Epithelial cell of esophagus (primary cell): Measurements from ENCODE around the gene HS6ST2.

Experiments
- DNase-seq: peaks from one replicate; pipeline ENCODE4 v3.0.0; 2010; ENCODE audit warnings: low read depth
- H3K4me3 ChIP-seq: 2 replicates; pipeline ENCODE4 v1.5.1; 2011; ENCODE audit warnings: mild to moderate bottlenecking, low read length, control low read depth
- TF ChIP-seq, protein P1 (sequence below): IDR thresholded peaks from 2 replicates; pipeline ENCODE4 v1.5.1; 2011; ENCODE audit warnings: low read depth, mild to moderate bottlenecking, low read length, control low read depth, inconsistent platforms; ENCODE audit not compliant: insufficient read depth; ENCODE audit errors: missing control alignments

Gene HS6ST2

DNA sequence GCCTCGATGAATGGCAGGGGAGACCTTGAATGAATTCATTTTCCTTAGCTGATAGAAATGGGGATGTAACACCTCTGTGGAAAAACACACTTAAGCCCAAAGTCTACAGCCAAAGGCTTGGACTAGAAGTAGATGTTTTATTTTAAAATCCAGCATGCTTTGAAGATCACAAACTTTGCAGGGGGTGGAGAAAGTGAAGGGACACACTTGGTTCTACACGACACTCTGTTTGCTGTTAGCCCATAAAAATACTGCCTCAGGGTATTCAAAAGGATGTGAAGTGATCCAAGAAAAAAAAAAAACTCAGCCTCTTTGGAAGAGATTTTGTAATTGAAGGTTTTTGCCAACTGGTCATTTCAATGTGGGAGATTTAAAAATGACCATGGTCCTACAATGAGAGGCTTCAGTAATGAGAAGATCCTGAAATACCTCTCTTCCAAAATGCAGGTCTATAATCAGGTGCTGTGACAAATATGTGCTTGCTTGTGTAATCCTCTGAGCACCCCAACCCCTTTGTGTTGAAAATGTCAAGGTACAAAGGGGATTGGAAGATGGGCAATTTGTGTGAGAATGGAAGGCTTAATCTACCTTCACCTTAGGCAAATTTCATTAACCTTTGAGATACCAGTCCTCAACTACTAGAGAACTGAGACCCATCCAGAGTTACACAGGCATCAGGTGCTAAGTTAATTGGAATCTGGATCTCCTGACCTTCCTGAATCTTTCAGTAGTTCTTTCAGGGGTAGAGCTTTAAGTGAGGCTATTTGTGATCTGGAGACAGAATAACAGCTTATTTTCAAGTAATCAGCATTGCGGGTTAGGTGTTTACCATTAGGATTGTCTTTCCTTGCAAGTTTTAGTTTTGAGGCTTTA is 82.5 kb downstream of the HS6ST2 start:
- DNase-seq = no peak
- no peak overlapping the region for H3K4me3 ChIP-seq
- TF ChIP-seq, protein P1, sequence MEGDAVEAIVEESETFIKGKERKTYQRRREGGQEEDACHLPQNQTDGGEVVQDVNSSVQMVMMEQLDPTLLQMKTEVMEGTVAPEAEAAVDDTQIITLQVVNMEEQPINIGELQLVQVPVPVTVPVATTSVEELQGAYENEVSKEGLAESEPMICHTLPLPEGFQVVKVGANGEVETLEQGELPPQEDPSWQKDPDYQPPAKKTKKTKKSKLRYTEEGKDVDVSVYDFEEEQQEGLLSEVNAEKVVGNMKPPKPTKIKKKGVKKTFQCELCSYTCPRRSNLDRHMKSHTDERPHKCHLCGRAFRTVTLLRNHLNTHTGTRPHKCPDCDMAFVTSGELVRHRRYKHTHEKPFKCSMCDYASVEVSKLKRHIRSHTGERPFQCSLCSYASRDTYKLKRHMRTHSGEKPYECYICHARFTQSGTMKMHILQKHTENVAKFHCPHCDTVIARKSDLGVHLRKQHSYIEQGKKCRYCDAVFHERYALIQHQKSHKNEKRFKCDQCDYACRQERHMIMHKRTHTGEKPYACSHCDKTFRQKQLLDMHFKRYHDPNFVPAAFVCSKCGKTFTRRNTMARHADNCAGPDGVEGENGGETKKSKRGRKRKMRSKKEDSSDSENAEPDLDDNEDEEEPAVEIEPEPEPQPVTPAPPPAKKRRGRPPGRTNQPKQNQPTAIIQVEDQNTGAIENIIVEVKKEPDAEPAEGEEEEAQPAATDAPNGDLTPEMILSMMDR = no peak

DNA sequence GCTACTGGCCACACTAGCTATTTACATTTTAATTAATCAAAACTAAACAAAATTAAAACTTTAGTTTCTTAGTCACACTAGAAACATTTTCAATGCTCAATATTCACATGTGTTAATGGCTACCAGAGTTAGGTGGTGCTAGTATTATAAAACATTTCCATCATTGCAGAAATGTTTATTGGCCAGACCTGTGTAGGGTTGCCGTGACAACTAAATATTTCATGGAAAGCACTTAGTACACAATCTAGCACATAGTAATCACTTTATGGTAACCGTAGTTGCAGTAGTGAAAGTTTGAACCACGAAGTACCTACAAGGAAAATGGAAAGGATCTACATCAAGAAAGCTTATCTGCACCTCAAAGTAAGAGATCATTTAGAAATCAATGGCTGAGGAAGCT is 95.9 kb downstream of the HS6ST2 start:
- no peak for DNase-seq
- no peak overlapping the region for H3K4me3 ChIP-seq
- TF ChIP-seq, protein P1 = no peak

DNA sequence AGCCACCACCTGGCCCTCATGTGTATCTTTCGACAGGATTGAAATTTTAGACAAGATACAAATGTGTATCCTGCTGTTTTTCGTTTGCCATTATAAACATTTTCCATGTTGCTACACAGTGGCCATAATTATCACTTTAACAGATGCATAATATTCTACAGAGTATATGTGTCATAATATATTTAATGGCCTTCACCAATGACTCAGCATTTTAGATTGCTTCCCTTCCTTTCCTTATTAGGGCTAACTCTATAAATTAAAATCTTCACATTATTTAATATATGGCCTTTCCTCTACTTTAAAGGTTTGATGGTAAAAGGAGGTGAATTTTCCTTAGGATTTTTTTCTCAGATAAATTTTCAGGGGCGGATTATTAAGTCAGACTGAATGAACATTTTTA is 97.4 kb downstream of the HS6ST2 start:
- DNase-seq = no peak
- TF ChIP-seq, protein P1 = no peak

DNA sequence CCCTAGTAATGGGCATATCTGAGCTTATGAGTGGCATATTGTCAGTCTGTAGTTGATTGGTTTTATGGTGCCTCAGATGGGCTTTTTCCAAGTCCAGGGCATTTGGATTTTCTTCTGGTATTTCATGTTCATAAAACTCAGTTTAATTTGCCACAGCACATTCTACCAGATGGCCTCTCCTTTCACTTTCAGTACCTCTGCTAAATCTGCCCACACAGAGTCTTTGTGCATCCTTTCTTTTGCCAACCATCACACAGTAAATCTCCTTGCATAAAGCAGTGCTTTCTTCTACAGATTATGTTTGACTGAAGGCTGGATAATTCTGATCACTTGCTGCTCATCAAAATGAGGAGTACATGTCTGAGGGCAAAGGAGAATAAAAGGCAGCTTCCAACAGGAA is 98.2 kb downstream of the HS6ST2 start:
- no peak for DNase-seq
- no peak overlapping the region for H3K4me3 ChIP-seq
- TF ChIP-seq, protein P1 = no peak

More for the DNA sequence above, 97.4 kb downstream of the HS6ST2 start:
- H3K4me3 ChIP-seq = no peak overlapping the region

DNA sequence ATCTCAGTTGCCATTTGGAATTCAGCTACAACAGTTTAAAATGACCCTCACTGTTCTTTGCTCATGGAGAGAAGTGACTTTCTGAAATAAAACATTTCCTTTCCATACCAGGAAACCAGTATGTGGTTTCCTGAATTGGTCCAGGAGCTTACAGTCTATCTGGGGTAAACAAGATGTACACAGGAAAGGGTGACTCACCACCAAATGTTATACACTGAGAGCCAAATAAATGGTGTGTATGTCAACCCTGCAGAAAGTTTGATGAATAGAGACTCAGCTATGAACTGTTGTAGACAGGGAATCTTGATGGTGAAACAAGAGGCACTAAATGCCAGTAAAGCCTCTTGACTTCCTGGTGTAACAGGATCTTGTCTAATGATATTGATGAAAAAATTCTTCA is 100.4 kb downstream of the HS6ST2 start:
- H3K4me3 ChIP-seq = no peak overlapping the region
- TF ChIP-seq, protein P1 = no peak
- peak; percentile 65 for DNase-seq

DNA sequence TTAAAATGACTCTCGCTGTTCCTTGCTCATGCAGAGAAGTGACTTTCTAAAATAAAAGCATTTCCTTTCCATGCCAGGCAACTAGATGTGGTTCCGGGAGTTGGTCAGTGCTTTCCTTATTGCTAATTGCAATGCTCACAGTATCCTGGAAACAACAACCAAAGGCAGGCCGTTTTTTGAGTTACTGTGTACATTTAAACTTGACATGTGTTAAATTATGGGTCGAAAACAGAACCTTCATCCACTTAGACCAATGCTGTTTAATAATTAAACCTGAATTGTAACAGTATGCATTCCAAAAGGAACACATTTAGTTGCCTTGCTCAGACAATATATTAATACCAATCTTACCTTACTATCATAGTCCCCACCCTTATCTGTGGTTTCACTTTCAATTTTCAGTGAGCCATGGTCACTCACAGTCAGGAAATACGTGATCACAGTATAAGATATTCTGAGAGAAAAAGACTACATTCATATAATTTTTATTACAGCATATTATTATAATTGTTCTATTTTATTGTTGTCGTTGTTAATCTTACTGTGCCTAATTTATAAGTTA is 102.6 kb downstream of the HS6ST2 start:
- H3K4me3 ChIP-seq = no peak overlapping the region
- no peak for DNase-seq
- TF ChIP-seq, protein P1 = no peak

DNA sequence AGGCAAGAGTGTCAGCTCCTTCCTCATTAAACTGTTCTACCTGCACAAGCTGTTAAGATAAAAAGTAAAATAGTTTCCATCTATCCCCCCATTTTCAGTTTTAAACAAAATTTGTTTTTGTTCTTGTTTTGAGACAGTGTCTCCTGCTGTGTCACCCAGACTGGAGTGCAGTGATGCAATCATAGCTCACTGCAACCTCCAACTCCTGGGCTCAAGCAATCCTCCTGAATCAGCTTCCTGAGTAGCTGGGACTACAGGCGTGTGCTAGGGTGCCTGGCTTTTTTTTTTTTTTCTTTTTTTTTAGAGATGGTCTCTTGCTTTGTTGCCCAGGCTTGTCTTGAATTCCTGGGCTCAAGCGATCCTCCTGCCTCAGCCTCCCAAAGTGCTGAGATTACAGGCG is 105.4 kb downstream of the HS6ST2 start:
- TF ChIP-seq, protein P1 = no peak
- peak; percentile 76 for DNase-seq
- no peak overlapping the region for H3K4me3 ChIP-seq
